Measurements from ENCODE around the gene SND1. TPM values are rescaled to one million over a fixed set of nuclear protein-coding genes. Genes with fewer than 3 reads are reported as not detected.

Gene SND1
- total and polyA plus RNA-seq, 7 experiments from 2014 or later = 68.6 to 253 (median 137) TPM

DNA sequence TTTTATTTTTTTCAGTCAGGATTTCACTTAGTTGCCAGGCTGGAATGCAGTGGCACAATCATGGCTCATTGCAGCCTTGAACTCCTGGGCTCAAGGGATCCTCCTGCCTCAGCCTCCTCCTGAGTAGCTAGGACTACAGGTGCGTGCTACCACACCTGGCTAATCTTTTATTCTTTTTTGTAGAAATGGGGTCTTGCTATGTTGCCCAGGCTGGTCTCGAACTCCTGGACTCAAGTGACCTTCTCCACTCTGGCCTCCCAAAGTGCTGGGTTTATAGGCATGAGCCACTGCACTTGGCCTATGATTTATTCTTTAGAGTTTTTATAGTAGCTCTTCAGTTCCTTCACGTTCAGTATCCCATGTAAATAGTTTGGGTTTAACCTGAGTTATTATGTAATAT is 5.5 kb downstream of the SND1 start:
- H3K27ac Mint-ChIP-seq = no peak overlapping the region
- intact Hi-C loops (cut with micrococcal nuclease) = loop anchor here (10.0 kb wide), 2 partner anchors 303 to 1207 kb away; partner anchors contain the start of gene ATP6V1F (in 1 of the 2)
- Histone ChIP-seq H3K27ac (ENCODE audit: low read depth, low read length) (no peak overlapping the region), H3K9me3 (ENCODE audit: control insufficient read depth in 2 of 3, low read length in 3 of 3) (no peaks in the 10 kb centered on the region), H3K36me3 (ENCODE audit: control insufficient read depth in 2 of 3, insufficient read depth in 3 of 3, low read length in 3 of 3) (peaks cover 0 to 10% (median 8%) of the 10 kb centered on the region in 3 experiments), H3K4me3 (ENCODE audit: low read length) (no peak overlapping the region), H3K4me1 (ENCODE audit: control insufficient read depth in 2 of 2, insufficient read depth in 2 of 2, low read length in 2 of 2) (peaks cover 18 to 22% of the 10 kb centered on the region in 2 donors), H3K27me3 (ENCODE audit: control insufficient read depth in 2 of 2, insufficient read depth in 2 of 2, low read length in 2 of 2) (no peaks in the 10 kb centered on the region)
- ChIA-PET CTCF (no interaction called here), POLR2A (no interaction called here)
- H3K4me1 Mint-ChIP-seq = peaks cover 45 to 89% (median 67%) of the 10 kb centered on the region in 7 donors
- H3K36me3 Mint-ChIP-seq = peaks cover 14 to 60% (median 23%) of the 10 kb centered on the region in 5 donors
- no peak overlapping the region for H3K4me3 Mint-ChIP-seq
- no peaks in the 10 kb centered on the region for H3K27me3 Mint-ChIP-seq
- no peaks in the 10 kb centered on the region for H3K9me3 Mint-ChIP-seq
- DNase-seq (no peak), ATAC-seq (no peak)

DNA sequence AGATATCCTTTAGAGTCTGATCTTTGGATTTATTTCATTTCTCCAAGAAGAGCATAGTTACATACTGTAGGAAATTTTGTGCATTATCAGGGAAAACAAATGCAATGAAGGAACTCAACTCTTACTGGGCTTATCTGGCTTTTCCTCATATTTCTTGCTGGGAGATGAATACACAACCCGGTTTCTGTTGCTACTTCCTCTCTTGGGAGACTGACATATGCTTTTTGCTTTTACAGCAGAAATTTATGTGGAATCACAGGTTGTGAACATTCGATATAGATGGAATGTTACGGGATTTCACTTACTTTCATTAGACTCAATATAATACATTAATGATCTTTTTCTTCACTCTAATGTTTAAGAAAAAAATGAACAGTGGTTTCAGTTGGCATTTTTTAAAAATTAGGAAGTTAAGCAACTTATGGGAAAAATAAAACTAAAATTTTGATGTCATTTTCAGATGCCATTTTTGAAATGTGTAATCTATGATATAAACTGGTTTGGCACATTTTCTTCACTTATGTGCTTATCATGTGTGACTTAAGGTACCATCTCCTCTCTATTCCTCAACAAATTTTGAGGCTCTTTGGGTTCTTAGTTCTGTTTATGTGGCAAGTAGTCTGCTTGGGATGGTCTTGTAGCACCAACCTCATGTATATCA is 7.1 kb downstream of the SND1 start:
- H3K36me3 Mint-ChIP-seq = peaks cover 14 to 64% (median 27%) of the 10 kb centered on the region in 5 donors
- intact Hi-C loops (cut with micrococcal nuclease) = loop anchor here (10.0 kb wide), 2 partner anchors 304 to 1206 kb away; partner anchors contain the start of gene ATP6V1F (in 1 of the 2)
- CTCF ChIA-PET = no interaction called here

DNA sequence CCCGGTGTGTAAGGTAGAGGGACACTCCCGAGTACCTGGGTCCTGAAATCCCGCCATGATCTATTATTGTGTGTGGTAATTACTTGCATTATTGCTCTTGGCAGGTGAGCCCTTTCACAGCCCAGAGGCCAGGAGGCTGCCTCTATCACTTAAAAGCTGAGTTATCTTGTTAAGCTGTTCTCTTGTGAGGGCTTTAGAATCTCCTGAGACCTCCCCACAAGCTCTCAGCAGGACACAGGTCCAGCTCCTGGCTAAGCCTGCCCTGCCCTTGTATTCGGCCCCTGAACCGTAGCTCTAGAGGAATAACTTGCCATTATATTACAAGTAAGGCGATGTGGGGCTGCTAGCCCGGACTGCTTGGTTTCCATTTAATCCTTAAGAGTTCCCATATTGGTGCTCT is 13.9 kb downstream of the SND1 start:
- Histone ChIP-seq H3K4me3 (ENCODE audit: low read length) (no peak overlapping the region), H3K4me1 (ENCODE audit: control insufficient read depth in 2 of 2, insufficient read depth in 2 of 2, low read length in 2 of 2) (no peaks in the 10 kb centered on the region), H3K9me3 (ENCODE audit: control insufficient read depth in 2 of 3, low read length in 3 of 3) (no peaks in the 10 kb centered on the region), H3K27me3 (ENCODE audit: control insufficient read depth in 2 of 2, insufficient read depth in 2 of 2, low read length in 2 of 2) (no peaks in the 10 kb centered on the region), H3K36me3 (ENCODE audit: control insufficient read depth in 2 of 3, insufficient read depth in 3 of 3, low read length in 3 of 3) (peaks cover 0 to 6% (median 0%) of the 10 kb centered on the region in 3 experiments), H3K27ac (ENCODE audit: low read depth, low read length) (no peak overlapping the region)
- Mint-ChIP-seq H3K4me3 (no peak overlapping the region), H3K27me3 (no peaks in the 10 kb centered on the region), H3K36me3 (peaks cover 5 to 37% (median 25%) of the 10 kb centered on the region in 5 donors), H3K9me3 (no peaks in the 10 kb centered on the region), H3K4me1 (peaks cover 45 to 72% (median 59%) of the 10 kb centered on the region in 7 donors), H3K27ac (peak overlapping the region in 1 of 9 donors; percentile 5)
- ChIA-PET POLR2A (no interaction called here), CTCF (no interaction called here)
- intact Hi-C loops (cut with micrococcal nuclease) = no loop called here
- ATAC-seq = no peak
- DNase-seq = no peak

More for the DNA sequence above, 7.1 kb downstream of the SND1 start:
- Histone ChIP-seq H3K27me3 (ENCODE audit: control insufficient read depth in 2 of 2, insufficient read depth in 2 of 2, low read length in 2 of 2) (no peaks in the 10 kb centered on the region), H3K9me3 (ENCODE audit: control insufficient read depth in 2 of 3, low read length in 3 of 3) (no peaks in the 10 kb centered on the region), H3K36me3 (ENCODE audit: control insufficient read depth in 2 of 3, insufficient read depth in 3 of 3, low read length in 3 of 3) (peaks cover 0 to 10% (median 8%) of the 10 kb centered on the region in 3 experiments), H3K4me3 (ENCODE audit: low read length) (no peak overlapping the region), H3K27ac (ENCODE audit: low read depth, low read length) (no peak overlapping the region), H3K4me1 (ENCODE audit: control insufficient read depth in 2 of 2, insufficient read depth in 2 of 2, low read length in 2 of 2) (peaks cover 5 to 7% of the 10 kb centered on the region in 2 donors)
- H3K4me1 Mint-ChIP-seq = peaks cover 44 to 81% (median 56%) of the 10 kb centered on the region in 7 donors
- DNase-seq = no peak
- no peaks in the 10 kb centered on the region for H3K27me3 Mint-ChIP-seq
- H3K9me3 Mint-ChIP-seq = no peaks in the 10 kb centered on the region
- peak overlapping the region in 1 of 9 donors; percentile 72 for H3K27ac Mint-ChIP-seq
- H3K4me3 Mint-ChIP-seq = no peak overlapping the region
- no peak for ATAC-seq
- POLR2A ChIA-PET = no interaction called here

DNA sequence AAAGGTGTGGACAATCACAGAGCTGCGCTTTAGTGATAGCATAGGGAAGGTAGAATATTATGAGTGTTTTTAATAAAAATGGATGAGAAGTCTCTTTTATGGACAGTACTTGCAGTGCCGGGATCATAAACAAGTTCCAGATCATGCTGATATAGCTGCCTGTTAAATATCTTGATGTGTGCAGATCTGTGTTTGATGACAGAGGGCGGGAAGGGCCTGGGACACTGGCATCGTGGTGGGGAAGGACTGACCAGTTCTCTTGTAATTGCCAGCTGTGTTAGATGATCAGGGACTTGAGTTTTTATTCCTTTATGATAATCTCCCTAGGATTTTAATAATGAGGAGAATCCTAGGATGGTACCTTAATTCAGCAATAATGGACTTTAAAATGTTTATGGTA is 14.6 kb downstream of the SND1 start:
- H3K27ac ChIP-seq (ENCODE audit: low read depth, low read length) = no peak overlapping the region
- peaks cover 40 to 69% (median 56%) of the 10 kb centered on the region in 7 donors for H3K4me1 Mint-ChIP-seq
- no peak for ATAC-seq
- peaks cover 0 to 37% (median 29%) of the 10 kb centered on the region in 5 donors for H3K36me3 Mint-ChIP-seq
- H3K4me3 Mint-ChIP-seq = no peak overlapping the region
- ChIA-PET CTCF (no interaction called here), POLR2A (interaction anchor here (1.2 kb wide), 1 partner anchor 15 kb away, joined by 3 read pairs; no protein-coding TSS in a partner anchor)
- no peak for DNase-seq
- no peaks in the 10 kb centered on the region for H3K9me3 ChIP-seq (ENCODE audit: control insufficient read depth in 2 of 3, low read length in 3 of 3)
- H3K9me3 Mint-ChIP-seq = no peaks in the 10 kb centered on the region
- no peaks in the 10 kb centered on the region for H3K36me3 ChIP-seq (ENCODE audit: control insufficient read depth in 2 of 3, insufficient read depth in 3 of 3, low read length in 3 of 3)
- intact Hi-C loops (cut with micrococcal nuclease) = no loop called here
- no peaks in the 10 kb centered on the region for H3K4me1 ChIP-seq (ENCODE audit: control insufficient read depth in 2 of 2, insufficient read depth in 2 of 2, low read length in 2 of 2)
- no peaks in the 10 kb centered on the region for H3K27me3 ChIP-seq (ENCODE audit: control insufficient read depth in 2 of 2, insufficient read depth in 2 of 2, low read length in 2 of 2)
- no peaks in the 10 kb centered on the region for H3K27me3 Mint-ChIP-seq
- no peak overlapping the region for H3K4me3 ChIP-seq (ENCODE audit: low read length)
- H3K27ac Mint-ChIP-seq = peak overlapping the region in 1 of 9 donors; percentile 46

DNA sequence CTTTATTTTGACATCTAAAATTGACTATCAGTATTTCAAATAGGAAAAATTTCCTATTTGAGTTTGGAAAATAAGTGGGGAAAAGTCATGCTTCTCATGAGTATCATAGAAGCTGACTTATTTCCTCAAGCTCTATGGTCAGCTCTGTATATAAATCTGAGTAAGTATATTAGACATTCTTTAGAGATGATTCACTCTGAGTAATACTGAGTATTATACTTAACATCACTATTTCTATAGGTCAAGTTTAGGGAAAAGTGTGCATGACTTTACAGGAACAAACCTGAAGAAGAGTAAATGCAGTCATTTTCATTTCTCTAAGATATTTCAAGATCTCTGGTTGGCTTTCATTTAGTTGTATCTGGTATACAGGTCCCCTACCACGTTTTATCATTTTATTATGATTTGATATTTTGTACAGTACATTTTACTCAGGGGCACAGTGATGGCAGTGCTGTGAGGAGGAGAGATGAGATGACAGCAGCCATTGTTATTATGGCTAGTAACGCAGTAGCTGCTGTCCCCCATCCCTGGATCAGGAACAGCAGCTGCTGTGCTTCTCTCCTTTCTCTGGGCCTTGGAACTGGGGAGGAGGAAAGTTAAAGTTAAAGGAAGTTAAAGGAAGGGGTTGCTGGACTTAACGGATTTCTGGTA is 15.2 kb downstream of the SND1 start:
- H3K4me1 ChIP-seq (ENCODE audit: control insufficient read depth in 2 of 2, insufficient read depth in 2 of 2, low read length in 2 of 2) = no peaks in the 10 kb centered on the region
- no peak overlapping the region for H3K27ac ChIP-seq (ENCODE audit: low read depth, low read length)
- no peaks in the 10 kb centered on the region for H3K9me3 ChIP-seq (ENCODE audit: control insufficient read depth in 2 of 3, low read length in 3 of 3)
- Mint-ChIP-seq H3K9me3 (peaks cover 0 to 3% (median 0%) of the 10 kb centered on the region in 11 donors), H3K4me1 (peaks cover 38 to 71% (median 53%) of the 10 kb centered on the region in 7 donors), H3K27ac (peak overlapping the region in 2 of 9 donors; percentile 46 to 65), H3K36me3 (peaks cover 0 to 42% (median 33%) of the 10 kb centered on the region in 5 donors), H3K4me3 (no peak overlapping the region), H3K27me3 (no peaks in the 10 kb centered on the region)
- H3K4me3 ChIP-seq (ENCODE audit: low read length) = no peak overlapping the region
- CTCF ChIA-PET = no interaction called here
- no peak for DNase-seq
- H3K27me3 ChIP-seq (ENCODE audit: control insufficient read depth in 2 of 2, insufficient read depth in 2 of 2, low read length in 2 of 2) = no peaks in the 10 kb centered on the region
- intact Hi-C loops (cut with micrococcal nuclease) = no loop called here
- no peak for ATAC-seq
- no peaks in the 10 kb centered on the region for H3K36me3 ChIP-seq (ENCODE audit: control insufficient read depth in 2 of 3, insufficient read depth in 3 of 3, low read length in 3 of 3)
- POLR2A ChIA-PET = interaction anchor here (1.2 kb wide), 1 partner anchor 16 kb away, joined by 3 read pairs; no protein-coding TSS in a partner anchor

DNA sequence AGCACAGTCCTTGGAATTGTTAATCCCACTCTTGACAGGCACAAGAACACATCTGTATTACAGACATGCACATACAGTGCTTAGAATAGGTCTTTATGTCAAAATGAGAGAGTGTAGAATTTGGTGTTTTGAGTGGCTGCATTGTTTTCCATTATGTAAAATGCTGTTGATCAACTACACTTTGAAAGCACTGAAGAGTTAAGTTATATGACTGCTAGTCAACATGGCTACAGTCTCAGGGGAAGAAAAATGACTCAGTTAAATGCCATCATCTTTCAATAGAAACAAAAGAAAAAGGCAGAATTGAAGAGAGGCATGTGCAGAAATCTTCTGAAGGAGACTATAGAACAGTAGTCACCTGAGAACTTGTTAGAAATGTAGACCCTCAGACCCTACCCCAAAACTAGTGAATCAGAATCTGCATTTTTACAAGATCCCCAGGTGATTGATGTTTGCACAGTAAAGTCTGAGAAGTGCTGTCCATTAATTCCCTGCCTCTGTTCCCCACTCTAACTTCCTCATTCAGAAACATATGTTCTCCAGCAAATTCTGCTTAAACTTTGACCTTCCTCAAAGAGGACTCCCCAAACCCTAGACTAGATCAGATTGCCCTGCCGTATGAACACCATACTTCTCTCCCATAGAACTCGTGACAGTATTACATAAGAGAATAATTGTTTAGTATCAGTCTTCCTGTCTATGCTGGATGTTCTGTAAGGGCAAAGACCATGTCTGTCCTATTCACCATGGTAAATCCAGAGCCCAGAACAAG is 16.0 kb downstream of the SND1 start:
- Mint-ChIP-seq H3K27me3 (no peaks in the 10 kb centered on the region), H3K4me1 (peaks cover 34 to 66% (median 51%) of the 10 kb centered on the region in 7 donors), H3K27ac (peak overlapping the region in 1 of 9 donors; percentile 46), H3K36me3 (peaks cover 0 to 42% (median 36%) of the 10 kb centered on the region in 5 donors), H3K9me3 (peaks cover 0 to 3% (median 0%) of the 10 kb centered on the region in 11 donors), H3K4me3 (no peak overlapping the region)
- intact Hi-C loops (cut with micrococcal nuclease) = no loop called here
- no peaks in the 10 kb centered on the region for H3K4me1 ChIP-seq (ENCODE audit: control insufficient read depth in 2 of 2, insufficient read depth in 2 of 2, low read length in 2 of 2)
- no peak overlapping the region for H3K27ac ChIP-seq (ENCODE audit: low read depth, low read length)
- DNase-seq = no peak
- no peak overlapping the region for H3K4me3 ChIP-seq (ENCODE audit: low read length)
- no peaks in the 10 kb centered on the region for H3K9me3 ChIP-seq (ENCODE audit: control insufficient read depth in 2 of 3, low read length in 3 of 3)
- CTCF ChIA-PET = no interaction called here
- peak; percentile 37 for ATAC-seq
- no peaks in the 10 kb centered on the region for H3K36me3 ChIP-seq (ENCODE audit: control insufficient read depth in 2 of 3, insufficient read depth in 3 of 3, low read length in 3 of 3)
- H3K27me3 ChIP-seq (ENCODE audit: control insufficient read depth in 2 of 2, insufficient read depth in 2 of 2, low read length in 2 of 2) = no peaks in the 10 kb centered on the region
- POLR2A ChIA-PET = no interaction called here
